Measurements from ENCODE around the gene CTDSPL.

The CTDSPL gene

DNA sequence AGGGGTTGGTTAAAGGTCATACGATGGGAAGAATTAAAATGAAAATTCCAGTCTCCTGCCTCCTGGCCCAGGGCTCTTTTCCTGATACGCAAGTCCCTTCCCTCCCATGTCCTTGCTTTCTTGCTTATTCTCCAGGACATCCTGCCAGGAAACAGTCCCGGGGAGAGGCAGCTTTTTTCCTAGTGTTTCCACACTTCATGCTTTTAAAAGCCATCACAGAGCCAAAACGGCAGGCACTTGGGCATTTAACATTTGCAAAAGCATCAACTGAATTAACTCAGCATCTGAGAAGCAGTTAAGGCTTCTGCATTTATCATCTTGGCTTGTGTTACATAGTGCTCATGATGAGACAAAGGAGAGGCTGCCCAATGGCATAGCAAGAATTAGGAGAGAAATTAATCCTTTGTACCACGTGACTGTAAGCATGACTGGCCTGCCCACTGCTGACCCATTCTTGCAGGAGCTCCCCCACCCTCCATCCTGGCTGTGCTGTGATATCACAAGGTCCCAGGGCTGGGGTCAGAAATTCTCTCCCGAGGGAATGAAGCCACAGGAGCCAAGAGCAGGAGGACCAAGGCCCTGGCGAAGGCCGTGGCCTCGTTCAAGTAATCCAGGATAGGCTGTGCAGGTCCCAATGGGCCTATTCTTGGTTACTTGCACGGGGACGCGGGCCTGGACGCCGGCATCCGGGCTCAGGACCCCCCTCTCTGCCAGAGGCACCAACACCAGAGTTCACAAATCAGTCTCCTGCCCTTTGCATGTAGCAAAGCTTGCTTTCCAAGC lies 107.3 kb downstream of the CTDSPL start:
- Histone ChIP-seq H3K79me2 (ENCODE audit: low read length) (no peaks in the 10 kb centered on the region), H3K27ac (ENCODE audit: low read length) (no peak overlapping the region), H3K36me3 (replicated peaks; ENCODE audit: insufficient read depth, low read length) (no peaks in the 10 kb centered on the region), H3F3A (ENCODE audit: insufficient read depth, low read length) (no peaks in the 10 kb centered on the region), H3K9me2 (replicated peaks; ENCODE audit: insufficient read depth, low read length) (no peaks in the 10 kb centered on the region), H3K4me3 (ENCODE audit: low read length) (no peak overlapping the region), H4K20me1 (ENCODE audit: insufficient read depth, low read length) (no peaks in the 10 kb centered on the region), H3K9me3 (replicated peaks; ENCODE audit: insufficient read depth, low read length) (no peaks in the 10 kb centered on the region), H2AFZ (ENCODE audit: low read length) (no peak overlapping the region), H3K4me1 (ENCODE audit: low read length) (no peaks in the 10 kb centered on the region), H3K9ac (ENCODE audit: low read length) (no peak overlapping the region), H3K27me3 (replicated peaks; ENCODE audit: insufficient read depth, low read length) (no peaks in the 10 kb centered on the region), H3K4me2 (ENCODE audit: low read depth, low read length) (no peak overlapping the region)
- no peak for DNase-seq
- TF ChIP-seq, protein P1, sequence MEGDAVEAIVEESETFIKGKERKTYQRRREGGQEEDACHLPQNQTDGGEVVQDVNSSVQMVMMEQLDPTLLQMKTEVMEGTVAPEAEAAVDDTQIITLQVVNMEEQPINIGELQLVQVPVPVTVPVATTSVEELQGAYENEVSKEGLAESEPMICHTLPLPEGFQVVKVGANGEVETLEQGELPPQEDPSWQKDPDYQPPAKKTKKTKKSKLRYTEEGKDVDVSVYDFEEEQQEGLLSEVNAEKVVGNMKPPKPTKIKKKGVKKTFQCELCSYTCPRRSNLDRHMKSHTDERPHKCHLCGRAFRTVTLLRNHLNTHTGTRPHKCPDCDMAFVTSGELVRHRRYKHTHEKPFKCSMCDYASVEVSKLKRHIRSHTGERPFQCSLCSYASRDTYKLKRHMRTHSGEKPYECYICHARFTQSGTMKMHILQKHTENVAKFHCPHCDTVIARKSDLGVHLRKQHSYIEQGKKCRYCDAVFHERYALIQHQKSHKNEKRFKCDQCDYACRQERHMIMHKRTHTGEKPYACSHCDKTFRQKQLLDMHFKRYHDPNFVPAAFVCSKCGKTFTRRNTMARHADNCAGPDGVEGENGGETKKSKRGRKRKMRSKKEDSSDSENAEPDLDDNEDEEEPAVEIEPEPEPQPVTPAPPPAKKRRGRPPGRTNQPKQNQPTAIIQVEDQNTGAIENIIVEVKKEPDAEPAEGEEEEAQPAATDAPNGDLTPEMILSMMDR (IDR thresholded peaks at IDR 0.05; ENCODE audit: low read length) = no peak
- no peak for TF ChIP-seq EZH2 (optimal IDR thresholded peaks at IDR 0.05; ENCODE audit: low read depth, low read length)
- TF ChIP-seq EZH2phosphoT487 (IDR thresholded peaks at IDR 0.05; ENCODE audit: low read length) = no peak

DNA sequence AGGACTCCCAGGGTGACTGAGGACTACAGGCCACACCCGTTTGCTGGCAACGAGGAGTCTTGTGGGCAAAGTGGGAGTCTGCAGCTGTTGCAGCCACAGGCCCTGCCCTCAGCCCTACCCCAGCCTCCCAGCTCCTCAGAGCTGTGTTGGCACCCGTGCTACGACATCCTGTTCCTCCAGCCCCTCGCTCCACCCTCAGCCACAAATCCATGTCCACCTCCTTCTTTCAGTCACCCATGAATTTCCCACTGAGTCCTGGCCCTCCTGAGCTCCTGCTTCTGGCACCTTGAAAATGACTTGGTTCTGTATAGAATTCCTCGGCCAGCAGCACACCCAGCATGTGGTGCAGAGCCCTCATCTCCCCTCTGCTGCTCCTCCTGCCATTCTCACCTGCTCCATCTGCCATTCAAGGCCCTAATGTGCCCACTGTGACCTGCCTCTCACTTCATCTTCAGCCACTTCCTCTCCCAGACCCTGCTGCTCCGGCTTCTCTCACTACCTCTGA lies 108.0 kb downstream of the CTDSPL start:
- H3K9me2 ChIP-seq (replicated peaks; ENCODE audit: insufficient read depth, low read length) = no peaks in the 10 kb centered on the region
- H2AFZ ChIP-seq (ENCODE audit: low read length) = no peak overlapping the region
- H3F3A ChIP-seq (ENCODE audit: insufficient read depth, low read length) = no peaks in the 10 kb centered on the region
- H3K4me2 ChIP-seq (ENCODE audit: low read depth, low read length) = no peak overlapping the region
- no peak overlapping the region for H3K9ac ChIP-seq (ENCODE audit: low read length)
- H3K4me3 ChIP-seq (ENCODE audit: low read length) = no peak overlapping the region
- no peak for DNase-seq
- H3K4me1 ChIP-seq (ENCODE audit: low read length) = no peaks in the 10 kb centered on the region
- H4K20me1 ChIP-seq (ENCODE audit: insufficient read depth, low read length) = no peaks in the 10 kb centered on the region
- no peak overlapping the region for H3K27ac ChIP-seq (ENCODE audit: low read length)
- no peaks in the 10 kb centered on the region for H3K27me3 ChIP-seq (replicated peaks; ENCODE audit: insufficient read depth, low read length)
- no peaks in the 10 kb centered on the region for H3K79me2 ChIP-seq (ENCODE audit: low read length)
- no peak for TF ChIP-seq EZH2phosphoT487 (IDR thresholded peaks at IDR 0.05; ENCODE audit: low read length)
- TF ChIP-seq, protein P1 (IDR thresholded peaks at IDR 0.05; ENCODE audit: low read length) = no peak
- no peak for TF ChIP-seq EZH2 (optimal IDR thresholded peaks at IDR 0.05; ENCODE audit: low read depth, low read length)
- no peaks in the 10 kb centered on the region for H3K36me3 ChIP-seq (replicated peaks; ENCODE audit: insufficient read depth, low read length)
- no peaks in the 10 kb centered on the region for H3K9me3 ChIP-seq (replicated peaks; ENCODE audit: insufficient read depth, low read length)

DNA sequence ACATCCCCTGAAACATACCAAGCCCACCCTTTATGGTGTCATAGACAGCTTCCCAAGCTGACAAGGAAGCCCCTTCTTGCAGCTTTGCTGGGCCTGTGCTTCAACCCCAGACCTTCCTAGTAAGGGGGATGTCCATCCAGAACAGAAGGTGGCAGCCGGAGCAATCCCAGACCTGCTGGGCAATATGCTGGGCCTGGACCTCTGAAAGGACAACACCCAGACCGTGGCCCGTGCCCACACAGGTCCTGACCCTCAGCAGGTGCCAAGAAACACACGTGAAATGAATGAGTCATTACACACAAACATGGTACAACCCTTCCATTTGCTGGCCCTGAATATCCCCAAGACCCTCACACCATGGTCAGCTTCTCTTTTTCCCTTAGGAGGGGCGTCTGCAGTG lies 109.1 kb downstream of the CTDSPL start:
- no peak for DNase-seq
- TF ChIP-seq, protein P1 (IDR thresholded peaks at IDR 0.05; ENCODE audit: low read length) = no peak
- TF ChIP-seq EZH2 (optimal IDR thresholded peaks at IDR 0.05; ENCODE audit: low read depth, low read length) (no peak), EZH2phosphoT487 (IDR thresholded peaks at IDR 0.05; ENCODE audit: low read length) (no peak)
- Histone ChIP-seq H3K9me2 (replicated peaks; ENCODE audit: insufficient read depth, low read length) (no peaks in the 10 kb centered on the region), H3K27me3 (replicated peaks; ENCODE audit: insufficient read depth, low read length) (no peaks in the 10 kb centered on the region), H3K36me3 (replicated peaks; ENCODE audit: insufficient read depth, low read length) (no peaks in the 10 kb centered on the region), H3K4me1 (ENCODE audit: low read length) (no peaks in the 10 kb centered on the region), H4K20me1 (ENCODE audit: insufficient read depth, low read length) (no peaks in the 10 kb centered on the region), H2AFZ (ENCODE audit: low read length) (no peak overlapping the region), H3K9me3 (replicated peaks; ENCODE audit: insufficient read depth, low read length) (no peaks in the 10 kb centered on the region), H3K4me2 (ENCODE audit: low read depth, low read length) (no peak overlapping the region), H3F3A (ENCODE audit: insufficient read depth, low read length) (no peaks in the 10 kb centered on the region), H3K27ac (ENCODE audit: low read length) (no peak overlapping the region), H3K4me3 (ENCODE audit: low read length) (no peak overlapping the region), H3K9ac (ENCODE audit: low read length) (no peak overlapping the region), H3K79me2 (ENCODE audit: low read length) (no peaks in the 10 kb centered on the region)
